Omental fat pad (tissue), 4 donors: ENCODE results near the gene PRKCSH. TPM values are rescaled to one million over a fixed set of nuclear protein-coding genes. Genes with fewer than 3 reads are reported as not detected.

Experiments
- ATAC-seq: fragments of 150-250 bp; one replicate; pipeline ENCODE4 v1.9.1; 2016; ENCODE audit warnings: mild to moderate bottlenecking, moderate library complexity; ENCODE audit not compliant: low FRiP score
- DNase-seq: peaks from one replicate; pipeline ENCODE4 v3.0.0-alpha.2; 2019; ENCODE audit warnings: low spot score
- CTCF ChIP-seq, 3 donors: fragments of 450-650 bp; IDR thresholded peaks; one replicate each; pipeline ENCODE4 v1.5.1; 2016 to 2017; ENCODE audit warnings: antibody characterized with exemption in 3 of 3, mild to moderate bottlenecking in 3 of 3, moderate library complexity in 2 of 3
- total RNA-seq, 4 donors: library from RNA; depleted of rRNA; stranded (reverse); fragments of >200 nt; gene quantifications; one replicate each; pipeline ENCODE4 v1.1.0, GENCODE V29; 2016

Gene PRKCSH
- total RNA-seq, 4 donors from 2014 or later = 65.6 to 101 (median 87.6) TPM

DNA sequence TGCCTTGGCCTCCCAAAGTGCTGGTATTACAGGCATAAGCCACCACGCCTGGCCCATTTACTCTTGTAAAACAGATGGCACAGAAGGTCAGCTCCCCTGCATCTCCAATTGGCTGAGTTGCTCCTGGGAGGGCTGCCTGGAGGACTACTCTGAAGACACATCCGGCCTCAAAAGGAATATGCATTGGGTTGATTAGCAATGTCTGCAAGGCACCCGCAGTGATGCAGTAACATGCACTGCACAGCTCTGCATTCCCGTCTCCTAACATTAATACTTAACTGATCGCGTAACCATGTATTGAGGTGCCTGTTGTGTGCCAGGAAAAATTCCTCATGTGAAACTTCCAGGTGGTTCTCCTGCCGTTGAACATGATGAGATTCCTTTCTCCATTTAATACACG lies 40.4 kb downstream of the PRKCSH start:
- no peak for ATAC-seq

DNA sequence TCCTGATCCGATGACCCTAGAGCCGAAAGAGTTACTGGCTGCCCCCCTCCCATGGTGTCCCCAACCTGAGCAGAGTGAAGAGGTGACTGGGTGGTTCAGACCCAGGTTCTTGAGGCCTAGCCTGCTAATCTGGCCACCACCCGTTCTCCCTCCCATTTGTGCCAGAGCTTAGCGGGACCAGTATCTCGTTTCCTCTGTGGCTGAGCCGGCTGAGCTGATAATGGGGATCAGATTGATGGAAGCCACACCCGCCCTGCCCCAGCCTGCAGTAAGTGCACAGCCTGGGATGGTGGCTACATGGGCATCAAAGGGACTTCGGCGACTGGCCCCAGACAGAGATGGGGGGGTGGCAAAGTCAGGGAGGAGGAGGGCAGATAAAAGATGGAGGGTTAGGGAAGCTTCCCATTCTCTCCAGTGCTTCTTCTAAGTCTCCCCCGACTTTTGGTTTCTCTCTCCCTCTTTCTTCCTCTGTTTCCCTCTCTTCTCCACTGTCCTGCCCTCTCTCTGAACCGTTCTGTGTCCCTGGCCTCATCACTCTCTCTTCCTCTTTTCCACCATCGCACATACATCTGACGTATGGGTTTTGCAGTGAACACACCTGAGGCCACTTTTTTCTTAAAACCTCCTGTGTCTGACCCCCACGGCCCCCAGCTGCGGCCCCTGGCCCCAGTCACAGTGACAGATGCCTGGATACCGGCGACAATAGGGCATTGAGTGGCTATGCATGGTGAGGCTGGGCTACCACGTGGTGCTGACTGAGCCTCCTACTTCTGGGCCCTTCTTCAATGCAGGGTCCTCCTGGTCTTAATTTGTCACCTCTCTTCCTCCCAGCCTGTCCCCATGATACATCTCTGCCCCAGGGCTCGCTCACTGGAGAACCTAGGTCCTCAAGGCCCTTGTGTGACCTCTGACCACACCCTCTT lies 43.0 kb downstream of the PRKCSH start:
- TF ChIP-seq CTCF (IDR thresholded peaks at IDR 0.05) = no peak
- no peak for ATAC-seq
- DNase-seq = no peak

More for the DNA sequence above, 40.4 kb downstream of the PRKCSH start:
- no peak for TF ChIP-seq CTCF (IDR thresholded peaks at IDR 0.05)
- no peak for DNase-seq

DNA sequence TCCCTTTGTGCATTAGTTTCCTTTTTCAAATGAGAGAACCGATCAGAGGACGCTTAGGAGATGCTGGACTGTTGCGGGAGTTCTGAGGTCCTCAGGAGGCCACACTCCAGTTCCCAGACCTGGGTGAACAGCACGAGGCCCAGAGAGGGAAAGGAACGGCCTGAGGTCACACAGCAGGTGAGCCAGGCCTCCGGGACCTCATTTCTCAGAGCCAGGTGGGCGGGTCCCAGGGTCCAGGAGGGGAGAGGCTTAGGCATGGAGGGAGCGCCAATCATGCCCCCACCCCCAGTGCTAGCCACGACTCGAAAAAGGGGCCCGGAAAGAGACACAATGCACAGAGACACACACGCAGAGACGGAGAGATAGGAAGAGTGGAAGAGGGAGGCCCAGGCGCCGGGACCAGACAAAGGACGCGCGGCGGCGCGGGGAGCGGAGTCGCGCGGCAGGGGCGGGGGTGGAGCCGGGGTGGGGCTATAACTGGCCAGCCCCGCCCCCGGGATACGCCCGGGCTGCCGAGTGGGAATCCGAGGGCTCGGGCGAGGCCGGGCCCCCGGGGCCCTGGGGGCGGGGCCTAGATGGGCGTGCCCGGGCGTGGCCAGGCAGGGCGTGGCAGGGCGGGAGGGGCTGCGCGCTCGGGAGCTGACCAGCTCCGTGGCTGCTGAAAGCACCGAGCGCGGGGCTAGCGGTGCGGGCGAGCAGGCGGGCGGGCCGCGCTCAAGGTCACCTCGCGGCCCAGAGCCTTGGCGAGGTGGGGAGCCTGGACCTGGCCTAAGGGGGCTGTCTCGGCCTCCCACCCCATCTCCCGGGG lies 43.9 kb downstream of the PRKCSH start:
- DNase-seq (no peak), ATAC-seq (no peak)
- TF ChIP-seq CTCF (IDR thresholded peaks at IDR 0.05) = no peak

- no peak for TF ChIP-seq CTCF (IDR thresholded peaks at IDR 0.05)
- DNase-seq (no peak), ATAC-seq (no peak)
Observed at GRCh38 chr19:11479898-11480714, 44.7 kb downstream of the PRKCSH start.

DNA sequence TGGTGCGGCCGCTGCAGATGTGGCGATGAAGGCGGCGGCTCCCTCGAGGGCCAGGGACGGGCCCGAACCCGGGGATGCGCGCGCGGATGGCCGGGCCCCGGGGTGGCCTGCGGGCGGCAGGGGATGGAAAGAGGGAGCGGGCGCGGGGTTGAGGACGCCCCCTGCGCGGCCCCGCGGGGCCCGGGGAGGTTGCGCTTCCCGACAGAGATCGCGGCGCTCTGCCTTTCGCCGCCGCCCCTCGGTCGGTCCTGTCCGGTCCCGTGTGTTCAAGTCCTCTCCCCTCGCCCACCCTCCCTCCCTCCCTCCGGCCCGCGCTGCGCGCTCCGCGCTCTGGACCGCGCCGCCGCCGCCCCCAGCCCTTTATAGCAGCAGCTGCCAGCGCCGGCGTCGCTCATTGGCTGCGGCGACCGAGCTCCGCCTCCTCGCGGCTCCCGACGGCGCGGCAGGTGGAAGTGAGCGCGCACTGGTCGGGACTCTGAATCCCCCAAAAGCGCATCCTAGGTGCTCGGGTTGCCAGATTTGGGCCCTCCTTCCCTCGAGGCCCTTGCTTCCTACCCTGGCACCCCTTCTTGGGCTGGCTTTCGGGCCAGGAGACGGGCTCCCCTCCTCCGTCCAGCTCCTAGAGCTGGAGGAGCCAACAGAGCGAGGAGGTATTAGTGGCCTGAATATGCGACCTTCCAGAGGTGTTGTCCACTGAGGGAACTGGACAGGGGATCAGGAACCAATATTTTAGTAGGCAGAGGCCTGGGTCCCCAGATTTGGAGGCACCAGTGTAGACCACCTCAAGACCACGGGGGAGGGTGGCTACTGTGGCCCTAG lies 45.5 kb downstream of the PRKCSH start, which contains the start of gene ELAVL3:
ELAVL3 (minus strand) TSS at position 332 of the 819 bp plus-strand sequence. CDS start 438 bp downstream, outside the sequence.
- TF ChIP-seq CTCF (IDR thresholded peaks at IDR 0.05) = no peak
- no peak for ATAC-seq
- no peak for DNase-seq
